Fibroblast of gingiva (primary cell): ENCODE data around the gene ANKRD9.

ENCODE experiments used
- DNase-seq: peaks from one replicate; pipeline ENCODE4 v3.0.0-alpha.2; 2011; ENCODE audit warnings: low read depth

Gene ANKRD9

DNA sequence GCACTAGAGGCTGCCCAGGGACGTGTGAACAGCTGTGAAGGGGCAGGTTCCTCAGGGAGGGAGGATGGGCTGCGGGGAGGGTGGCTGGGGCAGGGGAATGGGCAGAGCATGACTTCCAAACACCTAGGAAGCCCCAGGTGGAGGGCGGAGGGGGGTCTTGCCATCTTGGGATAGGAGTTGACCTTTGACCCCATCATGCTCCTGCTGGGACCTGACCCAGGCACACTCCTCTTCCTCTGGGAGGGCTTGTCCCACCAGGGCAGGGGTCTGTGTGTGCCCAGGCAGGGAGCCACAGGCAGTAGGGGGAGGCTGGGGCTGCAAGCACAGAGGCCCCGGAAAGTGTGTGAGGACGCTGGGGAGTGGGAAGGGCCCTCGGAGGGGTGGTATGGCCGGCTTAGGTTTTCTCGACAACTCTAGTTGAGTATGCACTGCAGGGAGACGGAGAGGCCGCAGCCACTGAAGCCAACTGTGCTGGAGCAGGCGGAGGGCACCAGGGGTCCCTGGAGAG, 3.3 kb upstream of the ANKRD9 start:
- no peak for DNase-seq

DNA sequence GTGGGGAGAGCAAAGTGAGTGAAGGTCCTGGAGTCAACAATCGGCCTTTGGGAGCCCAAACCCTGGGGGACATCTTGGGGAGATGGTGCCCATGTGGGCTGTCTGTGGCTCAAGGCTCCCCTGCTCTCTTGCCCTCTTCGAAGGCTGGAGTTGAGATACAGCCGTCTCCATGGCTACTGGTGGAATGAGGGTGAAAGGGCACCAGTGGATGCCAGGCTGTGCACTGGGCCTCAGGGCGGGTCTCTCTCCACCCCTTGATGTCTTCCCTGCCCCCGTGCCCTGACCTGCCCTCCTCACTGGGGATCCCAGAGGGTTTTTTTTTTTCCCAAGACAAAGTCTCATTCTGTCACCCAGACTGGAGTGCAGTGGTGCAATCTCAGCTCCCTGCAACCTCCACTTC, 2.0 kb upstream of the ANKRD9 start:
- DNase-seq, result no peak

DNA sequence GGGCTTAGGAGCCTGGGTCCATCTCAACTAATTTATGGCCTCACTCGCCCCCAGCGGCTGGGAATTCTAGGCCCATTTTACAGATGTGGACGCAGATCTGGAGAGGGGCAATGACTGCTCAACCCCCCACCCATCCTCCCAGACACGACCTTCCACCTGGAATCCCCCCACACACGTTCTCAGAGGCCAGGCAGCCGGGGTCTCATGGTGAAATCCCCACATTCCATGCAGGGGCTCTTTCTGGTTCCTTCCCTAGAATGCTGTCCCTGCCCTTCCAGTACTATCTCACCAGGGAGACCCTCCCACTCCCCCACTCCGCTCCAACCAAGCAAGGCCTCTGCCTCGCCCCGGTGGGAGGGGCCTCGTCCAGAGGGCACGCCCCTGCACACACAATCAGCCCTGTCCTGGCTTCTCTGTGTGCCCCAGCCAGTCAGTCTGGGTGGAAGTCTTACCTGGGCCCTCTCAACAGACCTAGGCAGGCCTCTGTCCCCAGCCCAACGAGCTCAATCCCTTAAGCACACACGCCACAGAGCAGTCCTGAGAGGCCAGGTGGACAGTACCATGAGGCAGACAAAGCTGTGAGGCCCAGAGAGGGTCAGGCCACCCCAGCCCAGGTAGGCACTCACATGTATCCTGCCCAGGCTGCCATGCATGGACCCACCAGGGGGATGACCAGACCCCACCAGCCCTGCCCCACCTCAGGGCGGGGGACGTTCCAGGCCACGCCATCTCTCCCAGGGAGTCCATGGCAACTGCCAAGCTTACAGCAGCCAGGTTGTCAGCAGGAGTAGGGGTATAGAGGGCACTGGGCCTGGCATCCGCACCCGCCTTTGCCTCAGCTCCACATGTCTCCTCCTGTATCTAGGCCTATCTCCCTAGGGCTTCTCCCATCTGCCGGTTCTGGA, 1.3 kb upstream of the ANKRD9 start:
- no peak for DNase-seq

DNA sequence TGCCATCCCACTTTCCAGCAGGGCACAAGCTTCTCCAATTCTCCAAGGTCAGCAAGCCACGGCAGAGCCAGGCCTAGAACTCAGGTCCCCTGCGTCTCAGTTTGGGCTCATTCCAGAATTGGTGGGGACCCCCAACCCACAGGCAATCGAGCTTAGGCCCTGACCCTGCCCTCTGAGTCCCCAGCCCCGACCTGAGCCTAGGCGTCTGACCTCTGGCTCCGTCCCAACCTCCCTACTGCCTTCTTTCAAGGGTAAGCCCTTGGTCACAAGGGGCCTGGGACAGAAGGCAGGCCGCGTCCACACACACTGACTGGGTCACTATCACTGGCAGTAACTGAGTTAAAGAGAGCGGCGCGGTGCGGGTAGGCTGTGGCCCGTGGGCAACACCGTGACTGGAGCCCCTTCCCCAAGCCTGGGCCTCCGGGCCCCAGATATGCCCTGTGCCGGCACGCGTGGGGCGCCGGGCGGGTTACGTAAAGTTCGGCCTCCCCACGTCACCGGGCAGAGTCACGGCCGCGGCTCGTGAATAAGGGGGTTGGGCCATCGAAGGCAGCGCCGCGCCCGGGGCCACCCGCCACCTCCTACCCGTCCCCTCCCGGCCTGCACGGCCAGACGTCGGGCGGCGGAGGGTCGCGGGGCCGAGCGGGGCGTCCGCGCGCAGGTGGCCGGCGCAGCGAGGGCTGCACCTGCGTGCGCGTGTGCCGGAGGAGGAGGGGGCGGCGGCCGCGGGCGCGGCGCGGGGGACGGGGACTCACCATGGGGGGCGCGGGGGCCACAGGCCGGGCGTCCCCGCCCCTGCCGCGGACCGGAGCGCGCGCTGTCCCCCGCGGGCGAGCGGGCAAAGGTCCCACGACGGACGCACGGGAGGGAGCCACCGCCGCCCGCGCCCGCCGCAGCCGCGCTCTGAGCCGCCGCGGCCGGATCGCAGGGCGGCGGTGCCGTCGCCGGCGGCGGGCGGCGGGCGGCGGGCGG, 516 bp downstream of the ANKRD9 start:
- DNase-seq, result peak; percentile 52

DNA sequence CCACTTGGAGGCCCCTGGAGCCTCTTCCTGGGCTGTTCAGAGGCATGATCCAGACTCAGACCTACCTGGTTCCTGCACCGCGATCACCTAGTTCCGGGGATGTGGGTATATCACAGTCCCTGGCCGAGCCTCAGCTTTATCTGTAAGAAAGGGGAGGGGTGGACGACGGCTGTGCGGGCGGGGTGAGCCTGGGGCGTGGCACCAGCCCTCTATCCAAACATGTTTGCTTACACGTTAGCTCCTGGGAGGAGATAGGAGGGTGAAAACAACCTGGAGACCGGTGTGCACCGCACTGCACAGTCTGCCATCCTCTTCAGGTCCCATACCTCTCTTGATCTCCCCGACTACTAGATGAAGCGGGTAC, 1.2 kb downstream of the ANKRD9 start:
- DNase-seq, result no peak

DNA sequence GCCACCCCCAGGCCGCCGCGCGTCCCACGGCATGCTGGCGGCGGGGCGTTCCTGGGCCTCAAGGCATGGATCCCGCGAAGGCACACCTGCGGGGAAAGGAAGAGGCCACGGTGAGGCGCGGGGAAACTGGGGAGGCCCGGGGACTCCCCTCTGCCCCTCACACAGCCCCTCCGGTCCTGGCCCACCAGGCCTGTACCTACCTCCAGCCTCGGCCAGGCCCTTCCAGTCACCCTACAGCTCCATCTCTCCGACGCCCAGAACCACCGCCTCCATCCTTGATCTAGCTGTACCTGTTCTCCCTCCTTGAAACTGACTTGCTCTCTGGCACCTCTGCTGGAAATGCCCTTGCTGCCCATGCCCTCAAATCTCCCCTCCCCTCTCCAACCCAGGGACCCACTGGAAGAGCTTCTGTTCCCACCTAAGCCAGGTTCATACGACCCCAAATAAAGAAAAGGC, 1.7 kb downstream of the ANKRD9 start:
- no peak for DNase-seq

DNA sequence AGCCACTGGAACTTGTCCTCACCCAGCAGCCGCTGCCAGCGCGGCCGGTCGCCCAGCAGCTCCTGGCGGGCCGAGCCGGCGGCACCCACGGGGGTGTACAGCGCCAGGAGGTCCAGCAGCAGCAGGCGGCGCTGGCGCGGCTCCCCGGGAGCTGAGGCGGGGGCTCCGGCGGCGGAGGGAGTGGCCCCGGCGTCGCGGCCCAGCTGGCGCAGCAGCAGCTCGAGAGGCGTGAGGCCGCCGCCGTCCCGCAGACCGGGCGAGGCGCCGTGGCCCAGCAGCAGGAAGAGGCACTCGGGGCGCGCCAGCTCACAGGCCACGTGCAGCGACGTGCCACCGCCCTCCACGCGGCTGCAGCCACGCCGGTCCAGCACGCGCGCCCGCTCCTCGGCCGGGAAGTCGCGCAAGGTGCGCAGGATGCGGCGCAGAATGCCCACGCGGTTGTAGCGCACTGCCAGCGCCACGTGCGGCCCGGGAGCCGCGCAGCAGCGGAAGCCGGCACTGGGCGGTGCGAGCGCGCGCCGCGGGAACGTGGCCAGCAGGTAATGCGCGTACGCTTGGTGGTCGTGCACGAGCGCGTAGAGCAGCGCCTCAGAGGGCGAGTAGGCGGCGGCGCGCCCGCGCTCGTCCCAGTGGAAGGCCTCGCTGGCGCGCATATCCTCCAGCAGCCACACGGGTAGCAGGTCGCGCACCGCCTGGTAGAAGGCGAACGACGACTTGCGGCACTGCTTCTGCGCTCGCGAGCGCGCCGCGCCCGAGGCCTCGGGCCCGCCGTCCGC, 2.3 kb downstream of the ANKRD9 start:
- DNase-seq, result no peak

DNA sequence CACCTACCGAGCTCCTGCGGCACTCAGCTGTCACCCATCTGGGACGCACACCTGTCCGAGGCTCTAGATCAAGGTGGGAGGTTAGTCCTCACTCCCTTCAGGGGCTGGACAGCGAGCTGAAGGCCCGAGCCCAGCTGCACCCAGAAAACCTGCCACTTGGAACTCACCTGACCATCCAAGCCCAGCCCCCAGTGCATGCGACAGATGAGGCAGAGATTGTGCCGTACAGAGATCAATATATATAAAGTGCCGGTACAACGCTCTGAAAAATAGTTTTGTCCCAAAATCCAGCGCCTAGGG, 3.0 kb downstream of the ANKRD9 start:
- no peak for DNase-seq

DNA sequence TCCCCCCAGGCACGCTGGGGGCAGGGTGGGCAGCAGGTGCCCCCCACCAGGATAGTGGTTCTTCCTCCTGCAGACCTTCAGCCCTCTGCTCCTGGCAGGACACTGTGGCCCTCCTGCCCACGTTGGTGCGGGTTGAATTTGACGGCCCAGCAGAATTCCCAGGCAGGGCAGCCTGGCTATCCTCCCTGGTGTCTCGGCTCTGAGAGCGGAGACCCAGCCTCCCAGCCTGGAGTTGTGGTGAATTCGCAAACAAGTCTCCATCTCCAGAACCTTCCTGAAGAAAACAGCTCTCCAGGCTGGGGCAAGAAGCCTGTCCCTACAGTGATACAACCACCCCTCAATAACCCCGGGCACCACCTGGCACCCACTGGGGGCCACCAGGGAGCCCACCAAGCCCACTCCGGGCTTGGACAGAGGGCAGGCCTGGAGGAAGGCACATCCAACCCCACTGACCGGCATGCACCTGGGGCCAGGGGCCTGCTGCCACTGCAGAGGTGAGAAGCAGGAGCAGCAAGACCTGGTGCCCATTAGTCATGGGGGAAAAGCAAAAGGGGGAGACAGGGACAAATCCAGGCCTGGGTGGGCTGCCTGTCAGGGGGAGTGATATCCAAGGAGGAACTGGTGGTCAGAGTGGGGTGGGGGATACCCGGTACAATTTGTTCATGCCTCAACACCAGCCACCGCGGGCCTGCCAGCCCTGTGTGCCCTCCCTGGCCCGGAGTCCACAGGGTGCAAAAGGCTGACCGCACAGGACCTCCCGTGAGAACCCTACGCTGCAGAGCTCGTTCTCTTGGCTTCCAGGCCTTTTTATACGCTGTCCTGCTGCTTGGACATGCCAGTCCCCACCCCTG, 3.6 kb downstream of the ANKRD9 start:
- no peak for DNase-seq

DNA sequence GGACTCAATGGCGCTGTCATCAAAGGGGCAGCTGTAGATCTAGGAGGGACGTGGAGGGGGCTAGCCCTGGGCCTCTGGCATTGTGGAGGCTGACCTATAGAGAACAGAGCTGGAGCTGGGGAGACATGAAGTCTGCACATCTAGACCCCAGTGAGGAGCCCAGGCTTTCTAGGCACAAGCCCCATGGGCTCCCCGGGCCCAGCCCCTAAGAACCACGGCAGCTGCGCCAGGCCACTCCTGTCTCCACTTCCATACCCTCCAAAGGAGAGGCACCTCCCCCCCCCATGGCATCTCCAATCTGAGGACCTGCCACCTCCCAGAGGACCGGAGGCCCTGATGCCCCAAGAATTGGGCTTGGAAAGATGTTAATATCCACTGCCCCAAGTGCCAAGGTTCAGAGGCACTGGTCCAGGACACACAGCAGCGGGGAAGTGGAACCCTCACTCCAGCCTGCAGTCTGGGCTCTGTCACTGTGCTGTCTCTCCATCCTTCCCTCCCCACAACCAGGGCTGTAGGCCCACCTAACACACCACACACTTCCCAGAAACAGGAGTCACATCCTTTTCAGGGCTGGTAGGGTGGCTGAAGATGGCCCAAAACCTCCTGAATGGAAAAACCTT, 4.5 kb downstream of the ANKRD9 start:
- DNase-seq, result no peak

DNA sequence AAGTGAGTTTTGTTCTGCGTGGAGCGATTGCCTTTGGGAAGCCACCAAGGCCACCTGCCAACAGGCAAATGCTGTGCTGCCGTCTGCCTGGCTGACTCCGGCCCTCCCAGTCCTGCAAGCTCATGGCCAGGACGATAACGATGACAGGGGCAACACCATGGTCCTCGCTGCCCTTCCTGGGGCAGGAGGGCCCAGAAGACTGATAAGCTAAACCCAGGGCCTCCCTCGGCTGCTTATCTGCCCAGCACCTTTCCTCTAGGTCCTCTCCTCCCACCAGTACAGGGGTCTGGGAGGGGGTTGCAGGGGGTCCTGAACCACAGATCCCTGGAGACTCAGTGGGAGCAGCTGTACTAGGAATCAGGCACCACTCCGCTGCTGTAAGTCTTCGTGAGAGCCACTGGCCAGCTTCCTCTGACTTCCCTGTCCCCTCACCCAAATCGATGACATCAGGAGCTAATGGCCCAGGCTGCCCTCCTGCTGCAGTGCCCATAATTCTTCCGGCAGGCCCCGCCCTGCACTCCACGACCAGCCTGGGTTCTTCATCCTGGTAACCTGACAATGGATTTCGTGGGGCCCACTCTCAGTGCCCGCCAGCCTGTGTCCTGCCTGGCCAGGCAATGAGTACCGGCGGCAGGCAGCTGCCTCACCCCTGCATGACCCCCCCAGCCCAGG, 5.1 kb downstream of the ANKRD9 start:
- DNase-seq, result no peak

DNA sequence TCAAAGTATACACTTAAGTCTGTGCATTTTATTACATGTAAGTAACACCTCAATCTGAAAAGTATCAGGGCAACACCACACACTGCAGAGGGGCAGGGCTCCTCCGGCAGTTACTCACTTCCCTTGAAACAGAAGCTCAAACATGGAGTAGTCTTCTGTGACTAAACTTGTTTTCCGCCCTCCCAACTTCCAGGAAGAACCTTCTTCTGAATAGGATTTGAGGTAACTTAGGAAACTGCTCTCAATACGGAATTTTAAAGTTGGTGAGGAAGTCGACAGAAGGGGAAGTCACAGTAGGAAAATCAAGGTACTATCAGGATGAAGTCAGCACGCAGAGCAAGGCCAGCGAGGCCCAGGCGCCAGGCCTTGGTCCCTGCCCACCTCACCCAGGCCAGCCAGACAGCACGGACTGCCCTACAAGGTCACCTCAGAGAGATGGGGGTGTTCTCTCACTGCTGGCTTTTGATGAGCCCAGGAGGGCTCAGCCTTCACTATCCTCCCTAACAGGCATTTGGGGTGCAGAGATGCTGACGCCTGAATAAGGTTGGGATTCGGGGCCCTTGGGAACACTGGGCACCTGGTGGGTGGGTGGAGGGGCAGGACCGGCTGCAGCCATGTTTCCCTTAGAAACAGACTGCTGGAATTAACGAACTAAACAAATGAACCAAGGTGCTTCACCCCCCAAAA, 5.8 kb downstream of the ANKRD9 start:
- no peak for DNase-seq

DNA sequence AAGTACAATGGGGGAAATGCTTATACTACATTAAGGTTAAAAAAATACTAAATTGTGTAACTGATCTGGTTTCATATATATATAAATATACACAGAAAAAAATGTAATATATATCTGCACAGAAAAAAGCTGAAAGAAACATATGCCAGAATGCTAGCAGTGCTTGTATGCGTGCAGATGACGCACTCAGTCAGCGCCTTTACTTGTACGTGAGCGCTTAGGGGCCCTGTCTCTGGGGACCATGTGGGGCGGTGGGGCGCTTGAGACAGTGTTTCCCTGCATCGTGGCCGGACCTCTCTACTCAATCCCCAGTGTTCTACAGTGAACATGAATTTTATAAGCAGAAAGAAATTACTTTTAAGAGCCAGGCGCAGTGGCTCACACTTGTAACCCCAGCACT, 7.0 kb downstream of the ANKRD9 start:
- DNase-seq, result no peak

DNA sequence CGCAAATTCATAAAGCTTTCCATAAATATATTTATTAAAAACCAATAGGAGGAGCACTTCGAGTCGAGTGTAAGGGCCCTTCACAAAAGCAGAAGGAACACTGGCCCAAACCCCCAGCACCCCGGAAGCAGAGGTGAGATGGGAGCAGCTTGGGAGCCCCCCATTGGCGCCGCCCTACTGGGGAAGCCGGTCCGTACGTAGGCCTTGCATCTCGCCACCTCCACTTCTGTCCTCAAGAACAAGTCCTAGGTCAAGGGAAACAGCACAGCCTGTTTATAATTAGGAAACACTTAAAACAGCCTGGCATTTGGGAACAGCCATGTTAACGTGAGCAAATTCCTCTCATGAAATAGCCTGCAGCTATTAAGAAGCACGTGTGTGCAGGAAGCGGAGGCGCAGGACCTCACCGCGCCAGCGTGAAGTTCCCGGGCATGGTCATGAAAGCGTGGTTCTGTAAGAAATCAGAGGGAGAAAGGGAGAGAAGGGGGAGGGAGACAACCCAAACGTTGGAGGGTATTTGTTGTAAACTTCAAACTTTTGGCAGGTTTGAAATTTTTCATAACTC, 7.7 kb downstream of the ANKRD9 start:
- peak; percentile 17 for DNase-seq

DNA sequence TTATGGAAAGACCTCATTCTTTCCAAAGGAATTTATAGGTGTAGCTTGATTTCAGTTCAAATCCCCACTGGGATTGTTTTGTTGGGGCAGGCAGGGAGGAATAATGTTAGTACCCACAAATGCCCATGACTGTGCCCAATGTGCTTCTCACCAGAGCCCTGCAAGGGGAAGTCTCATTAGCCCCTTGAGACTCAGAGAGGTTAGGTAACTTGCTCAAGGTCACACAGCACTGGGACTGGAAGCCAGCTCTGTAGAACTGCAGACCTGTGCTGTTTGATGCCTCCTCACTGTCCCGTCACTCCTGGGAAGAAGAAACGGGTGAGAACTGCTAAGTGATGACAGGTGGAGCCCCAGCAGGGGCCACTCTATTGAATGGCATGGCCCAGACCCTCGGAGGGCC, 8.9 kb downstream of the ANKRD9 start:
- DNase-seq, result no peak

DNA sequence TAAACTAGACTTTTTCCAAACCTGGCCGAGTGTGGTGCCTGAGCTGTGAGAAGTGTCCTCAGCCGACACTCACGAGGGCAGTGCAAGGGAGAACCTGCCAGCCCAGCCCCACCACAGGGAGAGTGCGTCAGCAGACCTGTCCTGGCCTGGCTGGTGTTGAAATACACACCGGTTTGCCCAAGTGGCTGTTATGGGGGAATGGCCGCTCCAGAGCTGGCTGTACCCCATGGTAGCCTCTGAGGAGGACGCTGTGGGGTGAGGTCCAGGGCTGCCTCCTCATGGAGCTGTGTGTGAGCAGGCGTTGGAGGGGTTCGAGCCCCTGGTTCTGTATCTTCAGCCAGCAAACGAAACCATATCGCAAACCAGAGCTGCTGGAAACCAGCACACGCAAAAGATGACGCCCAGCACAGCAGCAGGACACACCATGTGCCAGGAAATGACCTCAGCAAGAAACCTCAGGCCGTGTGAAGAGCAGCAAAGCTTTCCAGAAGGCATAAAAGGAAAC, 9.4 kb downstream of the ANKRD9 start:
- DNase-seq, result peak; percentile 83

DNA sequence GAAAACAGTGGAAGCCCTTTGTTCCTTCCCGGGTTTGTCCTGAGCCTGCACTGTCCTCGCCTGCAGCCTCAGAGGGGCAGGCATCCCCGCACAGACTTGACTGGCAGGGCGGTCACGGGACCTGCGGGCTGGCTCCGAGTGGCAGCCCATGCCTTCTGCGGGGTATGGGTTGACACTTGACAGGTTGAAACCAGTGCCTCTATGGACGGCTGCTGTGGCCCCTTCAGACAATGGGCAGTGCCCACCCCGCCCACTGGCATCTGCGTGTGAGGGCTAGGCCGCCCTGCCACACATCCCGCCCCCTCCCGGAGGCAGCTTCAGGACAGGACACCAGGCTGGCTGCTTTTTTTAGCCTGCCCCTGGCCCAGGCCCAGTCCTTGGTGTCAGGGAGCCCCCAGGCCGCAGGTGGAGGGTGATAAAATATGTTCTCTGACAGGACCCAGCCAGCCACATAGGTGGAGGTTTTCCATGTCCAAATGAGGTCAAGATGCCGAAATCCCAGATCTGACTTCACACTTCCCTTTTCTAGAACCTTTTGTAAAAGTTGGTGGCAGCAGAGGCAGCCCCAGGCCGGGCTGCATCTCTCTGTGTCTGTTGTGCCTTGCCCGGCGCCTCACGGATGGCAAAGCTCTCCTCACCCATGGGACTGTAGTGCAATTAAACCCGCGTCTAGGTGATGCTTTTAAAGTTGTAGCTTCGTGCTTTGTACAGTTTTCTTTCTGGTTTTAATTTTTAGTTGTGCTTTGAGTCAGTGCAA, 10.0 kb downstream of the ANKRD9 start:
- DNase-seq, result no peak

DNA sequence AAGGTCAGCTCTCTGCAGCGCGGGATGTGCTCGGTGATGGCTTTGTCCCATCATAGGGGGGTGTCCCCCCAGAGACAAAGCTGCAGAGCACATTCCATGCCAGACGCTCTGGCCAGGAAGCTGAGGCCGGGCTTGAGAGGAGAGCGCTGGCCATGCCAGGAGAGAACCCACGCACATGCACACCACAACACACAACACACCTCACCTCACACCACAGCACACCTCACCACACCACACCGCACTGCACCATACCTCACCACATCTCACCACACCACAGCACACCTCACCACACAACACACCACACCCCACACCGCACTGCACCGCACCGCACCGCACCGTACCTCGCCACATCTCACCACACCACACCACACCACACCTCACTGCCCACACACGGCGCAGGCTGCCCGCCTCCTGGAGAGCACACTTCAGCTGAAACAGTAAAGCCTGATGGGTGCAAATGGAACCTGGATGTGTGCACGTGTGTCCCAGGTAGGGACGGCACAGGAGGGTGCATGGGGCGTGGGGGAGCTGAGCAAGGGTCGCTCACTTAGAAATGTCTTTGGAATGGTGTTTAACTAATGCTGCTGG, 10.8 kb downstream of the ANKRD9 start:
- no peak for DNase-seq
